Natural killer cell (primary cell): ENCODE measurements around the gene DOCK2. TPM values are rescaled to one million over a fixed set of nuclear protein-coding genes. Genes with fewer than 3 reads are reported as not detected.

Experiments
- ATAC-seq, 3 donors: fragments of 150-1000 bp in 2 of 3; fragments of 200-7000 bp in 1 of 3; cut with Tn5 transposase; 1 replicate in 1 of 3; 2 replicates in 2 of 3; pipeline ENCODE4 v1.10.0; 2021; ENCODE audit warnings: mild to moderate bottlenecking in 2 of 3, moderate library complexity in 2 of 3
- DNase-seq, 2 donors: peaks; one replicate each; pipeline versions ENCODE4 v3.0.0 to v3.0.0-alpha.2; 2013 to 2021; ENCODE audit warnings: mixed read lengths in 1 of 2
- H3K27ac ChIP-seq: one replicate; pipeline ENCODE4 v1.5.1; 2013; ENCODE audit warnings: mild to moderate bottlenecking, low read length
- H3K27me3 ChIP-seq: one replicate; pipeline ENCODE4 v1.6.1; 2013; ENCODE audit warnings: low read length; ENCODE audit not compliant: control insufficient read depth, insufficient read depth
- H3K36me3 ChIP-seq: one replicate; pipeline ENCODE4 v1.6.1; 2013; ENCODE audit warnings: low read length; ENCODE audit not compliant: control insufficient read depth, insufficient read depth
- H3K4me1 ChIP-seq: one replicate; pipeline ENCODE4 v1.6.1; 2013; ENCODE audit warnings: low read length; ENCODE audit not compliant: control insufficient read depth, insufficient read depth
- H3K4me3 ChIP-seq: one replicate; pipeline ENCODE4 v1.5.1; 2013; ENCODE audit warnings: low read length
- H3K9me3 ChIP-seq: one replicate; pipeline ENCODE4 v1.6.1; 2013; ENCODE audit warnings: low read length; ENCODE audit not compliant: control insufficient read depth, insufficient read depth
- H3K27ac Mint-ChIP-seq, 2 donors: one replicate each; pipeline ENCODE4 v1.8.0; 2022; ENCODE audit warnings: mild to moderate bottlenecking in 2 of 2, mixed read lengths in 2 of 2, moderate library complexity in 1 of 2
- H3K27me3 Mint-ChIP-seq, 2 donors: one replicate each; pipeline ENCODE4 v1.8.0; 2022; ENCODE audit warnings: low read depth in 2 of 2, mixed read lengths in 2 of 2
- H3K36me3 Mint-ChIP-seq: one replicate; pipeline ENCODE4 v1.8.0; 2022; ENCODE audit warnings: mixed read lengths
- H3K4me1 Mint-ChIP-seq, 2 donors: one replicate each; pipeline ENCODE4 v1.8.0; 2022; ENCODE audit warnings: mixed read lengths in 2 of 2
- H3K4me3 Mint-ChIP-seq: one replicate; pipeline ENCODE4 v1.8.0; 2022; ENCODE audit warnings: mild to moderate bottlenecking, moderate library complexity, mixed read lengths
- H3K9me3 Mint-ChIP-seq, 2 donors: one replicate each; pipeline ENCODE4 v1.8.0; 2022; ENCODE audit warnings: mixed read lengths in 2 of 2
- CTCF ChIP-seq: fragments of 200-600 bp; IDR thresholded peaks from one replicate; pipeline ENCODE4 v1.8.0; 2022; ENCODE audit warnings: antibody characterized with exemption
- WGBS: methylation state at CpG from one replicate; pipeline ENCODE4 v1.1.7; 2013; ENCODE audit warnings: missing lambda C conversion rate; ENCODE audit not compliant: insufficient coverage; 5-methylcytosine and 5-hydroxymethylcytosine counted together
- intact Hi-C: fragments of 100-400 bp; cut with micrococcal nuclease; formaldehyde crosslinking; loops from one replicate; pipeline ENCODE4 v1.14.2; 2022
- total RNA-seq, 4 donors: library from RNA; stranded (reverse); fragments of 120-200 nt in 1 of 4; gene quantifications; one replicate each; pipeline versions ENCODE4 v1.2.3 to v1.2.4, GENCODE V29; 2013 to 2022

Gene DOCK2
- total RNA-seq, 3 donors from 2014 or later (not counting 1 experiment from before 2014, with no cell fraction given), result 317 to 361 (median 320) TPM

- Mint-ChIP-seq H3K9me3 (peaks cover 0 to 5% of the 10 kb centered on the region in 2 donors), H3K27ac (peak overlapping the region; percentile 91 to 94), H3K36me3 (no peaks in the 10 kb centered on the region), H3K4me3 (peak overlapping the region; percentile 95), H3K27me3 (no peaks in the 10 kb centered on the region), H3K4me1 (peaks cover 59 to 62% of the 10 kb centered on the region in 2 donors)
- Histone ChIP-seq H3K9me3 (no peaks in the 10 kb centered on the region), H3K27me3 (no peaks in the 10 kb centered on the region), H3K4me1 (peaks cover 35% of the 10 kb centered on the region), H3K27ac (peak overlapping the region; percentile 82), H3K36me3 (peaks cover 7% of the 10 kb centered on the region), H3K4me3 (peak overlapping the region; percentile 86)
- DNase-seq (peak; percentile 58 to 84), ATAC-seq (peak; percentile 67 to 73 (median 72))
- TF ChIP-seq CTCF, result no peak
- intact Hi-C loops, result loop anchor here (2.0 kb wide), 1 partner anchor 13 kb away; no protein-coding TSS in a partner anchor
- 0% methylated on average over 18 of the region's 18 CpGs for WGBS
Measured at GRCh38 chr5:169637549-169638121, 560 bp downstream of the DOCK2 start.

- Histone ChIP-seq H3K4me1 (peaks cover 33% of the 10 kb centered on the region), H3K4me3 (no peak overlapping the region), H3K9me3 (no peaks in the 10 kb centered on the region), H3K27ac (no peak overlapping the region), H3K36me3 (peaks cover 7% of the 10 kb centered on the region), H3K27me3 (no peaks in the 10 kb centered on the region)
- no peak for TF ChIP-seq CTCF
- intact Hi-C loops, result no loop called here
- 78% methylated on average over 6 of the region's 6 CpGs for WGBS
- DNase-seq, result no peak
- no peak for ATAC-seq
- H3K27ac Mint-ChIP-seq, result peak overlapping the region; percentile 91 to 94
- no peaks in the 10 kb centered on the region for H3K36me3 Mint-ChIP-seq
- no peaks in the 10 kb centered on the region for H3K27me3 Mint-ChIP-seq
- H3K4me1 Mint-ChIP-seq, result peaks cover 81 to 88% of the 10 kb centered on the region in 2 donors
- no peak overlapping the region for H3K4me3 Mint-ChIP-seq
- peaks cover 0 to 2% of the 10 kb centered on the region in 2 donors for H3K9me3 Mint-ChIP-seq
Measured at GRCh38 chr5:169641253-169641652, 4.2 kb downstream of the DOCK2 start.

GRCh38 chr5:169646856-169647255, 9.8 kb downstream of the DOCK2 start:
- ATAC-seq, result no peak
- peak overlapping the region in 1 of 2 donors; percentile 94 for H3K27ac Mint-ChIP-seq
- Histone ChIP-seq H3K9me3 (no peaks in the 10 kb centered on the region), H3K27ac (no peak overlapping the region), H3K4me3 (no peak overlapping the region), H3K27me3 (no peaks in the 10 kb centered on the region), H3K36me3 (no peaks in the 10 kb centered on the region), H3K4me1 (peaks cover 48% of the 10 kb centered on the region)
- DNase-seq, result no peak
- intact Hi-C loops, result no loop called here
- no peaks in the 10 kb centered on the region for H3K9me3 Mint-ChIP-seq
- peaks cover 90 to 93% of the 10 kb centered on the region in 2 donors for H3K4me1 Mint-ChIP-seq
- H3K4me3 Mint-ChIP-seq, result no peak overlapping the region
- H3K27me3 Mint-ChIP-seq, result no peaks in the 10 kb centered on the region
- no peaks in the 10 kb centered on the region for H3K36me3 Mint-ChIP-seq
- no peak for TF ChIP-seq CTCF
- WGBS, result 85% methylated on average over 3 of the region's 3 CpGs

GRCh38 chr5:169647566-169647965, 10.5 kb downstream of the DOCK2 start:
- Histone ChIP-seq H3K36me3 (no peaks in the 10 kb centered on the region), H3K27me3 (no peaks in the 10 kb centered on the region), H3K4me1 (peaks cover 55% of the 10 kb centered on the region), H3K27ac (no peak overlapping the region), H3K4me3 (no peak overlapping the region), H3K9me3 (no peaks in the 10 kb centered on the region)
- Mint-ChIP-seq H3K9me3 (no peaks in the 10 kb centered on the region), H3K36me3 (no peaks in the 10 kb centered on the region), H3K27ac (peak overlapping the region; percentile 90 to 94), H3K27me3 (no peaks in the 10 kb centered on the region), H3K4me1 (peaks cover 91 to 95% of the 10 kb centered on the region in 2 donors), H3K4me3 (peak overlapping the region; percentile 49)
- no peak for TF ChIP-seq CTCF
- no CpG with 5 or more reads among the region's 1 CpG for WGBS
- DNase-seq (no peak), ATAC-seq (no peak)
- intact Hi-C loops, result no loop called here
